Measurements from ENCODE around the gene SRPX2.

DNA sequence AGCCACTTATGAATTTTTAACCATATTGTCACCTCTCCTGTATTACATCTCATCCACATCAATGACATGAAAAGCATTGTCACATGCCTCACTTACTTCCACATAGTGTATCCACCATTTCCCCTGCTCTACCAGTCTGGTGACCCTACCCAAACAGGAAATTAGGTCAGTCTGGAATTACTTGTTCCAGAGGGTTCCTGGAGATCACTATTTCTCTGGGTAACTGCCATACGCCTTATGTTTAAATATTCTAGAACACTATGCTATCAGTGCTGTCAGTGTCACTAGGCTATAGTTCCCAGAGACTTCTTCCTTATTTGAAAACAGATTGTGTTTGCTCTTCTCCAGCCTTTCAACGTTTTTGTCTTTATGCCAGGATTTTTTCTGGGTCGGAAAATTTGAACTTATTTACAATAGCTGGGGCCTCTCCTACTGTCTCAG lies 15.0 kb downstream of the SRPX2 start:
- TF ChIP-seq EZH2 (IDR thresholded peaks at IDR 0.05; ENCODE audit: low read depth): no peak
- TF ChIP-seq, protein P1, sequence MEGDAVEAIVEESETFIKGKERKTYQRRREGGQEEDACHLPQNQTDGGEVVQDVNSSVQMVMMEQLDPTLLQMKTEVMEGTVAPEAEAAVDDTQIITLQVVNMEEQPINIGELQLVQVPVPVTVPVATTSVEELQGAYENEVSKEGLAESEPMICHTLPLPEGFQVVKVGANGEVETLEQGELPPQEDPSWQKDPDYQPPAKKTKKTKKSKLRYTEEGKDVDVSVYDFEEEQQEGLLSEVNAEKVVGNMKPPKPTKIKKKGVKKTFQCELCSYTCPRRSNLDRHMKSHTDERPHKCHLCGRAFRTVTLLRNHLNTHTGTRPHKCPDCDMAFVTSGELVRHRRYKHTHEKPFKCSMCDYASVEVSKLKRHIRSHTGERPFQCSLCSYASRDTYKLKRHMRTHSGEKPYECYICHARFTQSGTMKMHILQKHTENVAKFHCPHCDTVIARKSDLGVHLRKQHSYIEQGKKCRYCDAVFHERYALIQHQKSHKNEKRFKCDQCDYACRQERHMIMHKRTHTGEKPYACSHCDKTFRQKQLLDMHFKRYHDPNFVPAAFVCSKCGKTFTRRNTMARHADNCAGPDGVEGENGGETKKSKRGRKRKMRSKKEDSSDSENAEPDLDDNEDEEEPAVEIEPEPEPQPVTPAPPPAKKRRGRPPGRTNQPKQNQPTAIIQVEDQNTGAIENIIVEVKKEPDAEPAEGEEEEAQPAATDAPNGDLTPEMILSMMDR (conservative IDR thresholded peaks at IDR 0.05): no peak

Measured in PC-9 (cell line).